ENCODE data around the gene TRIM7.

Gene TRIM7

GRCh38 chr5:181189962-181190710 lies 14.9 kb downstream of the TRIM7 start:
- Histone ChIP-seq H3K27ac (peak overlapping the region; percentile 84), H3K4me3 (ENCODE audit: low read depth in 1 of 2, low read length in 1 of 2) (peak overlapping the region; percentile 77 to 86), H3K4me1 (ENCODE audit: control insufficient read depth in 1 of 2, insufficient read depth in 1 of 2, low read depth in 1 of 2, low read length in 1 of 2) (peaks cover 39 to 47% of the 10 kb centered on the region in 2 experiments), H3K36me3 (no peaks in the 10 kb centered on the region), H3K9me3 (no peaks in the 10 kb centered on the region), H3K27me3 (peaks cover 61% of the 10 kb centered on the region)
- TF ChIP-seq, protein P1, sequence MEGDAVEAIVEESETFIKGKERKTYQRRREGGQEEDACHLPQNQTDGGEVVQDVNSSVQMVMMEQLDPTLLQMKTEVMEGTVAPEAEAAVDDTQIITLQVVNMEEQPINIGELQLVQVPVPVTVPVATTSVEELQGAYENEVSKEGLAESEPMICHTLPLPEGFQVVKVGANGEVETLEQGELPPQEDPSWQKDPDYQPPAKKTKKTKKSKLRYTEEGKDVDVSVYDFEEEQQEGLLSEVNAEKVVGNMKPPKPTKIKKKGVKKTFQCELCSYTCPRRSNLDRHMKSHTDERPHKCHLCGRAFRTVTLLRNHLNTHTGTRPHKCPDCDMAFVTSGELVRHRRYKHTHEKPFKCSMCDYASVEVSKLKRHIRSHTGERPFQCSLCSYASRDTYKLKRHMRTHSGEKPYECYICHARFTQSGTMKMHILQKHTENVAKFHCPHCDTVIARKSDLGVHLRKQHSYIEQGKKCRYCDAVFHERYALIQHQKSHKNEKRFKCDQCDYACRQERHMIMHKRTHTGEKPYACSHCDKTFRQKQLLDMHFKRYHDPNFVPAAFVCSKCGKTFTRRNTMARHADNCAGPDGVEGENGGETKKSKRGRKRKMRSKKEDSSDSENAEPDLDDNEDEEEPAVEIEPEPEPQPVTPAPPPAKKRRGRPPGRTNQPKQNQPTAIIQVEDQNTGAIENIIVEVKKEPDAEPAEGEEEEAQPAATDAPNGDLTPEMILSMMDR (IDR thresholded peaks at IDR 0.05) = no peak

GRCh38 chr5:181189363-181189961 lies 15.5 kb downstream of the TRIM7 start:
- H3K36me3 ChIP-seq = no peaks in the 10 kb centered on the region
- H3K27ac ChIP-seq = peak overlapping the region; percentile 84
- H3K4me1 ChIP-seq (ENCODE audit: control insufficient read depth in 1 of 2, insufficient read depth in 1 of 2, low read depth in 1 of 2, low read length in 1 of 2) = peaks cover 41 to 49% of the 10 kb centered on the region in 2 experiments
- TF ChIP-seq, protein P1 (IDR thresholded peaks at IDR 0.05) = no peak
- H3K9me3 ChIP-seq = no peaks in the 10 kb centered on the region
- H3K27me3 ChIP-seq = peaks cover 68% of the 10 kb centered on the region
- H3K4me3 ChIP-seq (ENCODE audit: low read depth in 1 of 2, low read length in 1 of 2) = peak overlapping the region; percentile 77 to 86

DNA sequence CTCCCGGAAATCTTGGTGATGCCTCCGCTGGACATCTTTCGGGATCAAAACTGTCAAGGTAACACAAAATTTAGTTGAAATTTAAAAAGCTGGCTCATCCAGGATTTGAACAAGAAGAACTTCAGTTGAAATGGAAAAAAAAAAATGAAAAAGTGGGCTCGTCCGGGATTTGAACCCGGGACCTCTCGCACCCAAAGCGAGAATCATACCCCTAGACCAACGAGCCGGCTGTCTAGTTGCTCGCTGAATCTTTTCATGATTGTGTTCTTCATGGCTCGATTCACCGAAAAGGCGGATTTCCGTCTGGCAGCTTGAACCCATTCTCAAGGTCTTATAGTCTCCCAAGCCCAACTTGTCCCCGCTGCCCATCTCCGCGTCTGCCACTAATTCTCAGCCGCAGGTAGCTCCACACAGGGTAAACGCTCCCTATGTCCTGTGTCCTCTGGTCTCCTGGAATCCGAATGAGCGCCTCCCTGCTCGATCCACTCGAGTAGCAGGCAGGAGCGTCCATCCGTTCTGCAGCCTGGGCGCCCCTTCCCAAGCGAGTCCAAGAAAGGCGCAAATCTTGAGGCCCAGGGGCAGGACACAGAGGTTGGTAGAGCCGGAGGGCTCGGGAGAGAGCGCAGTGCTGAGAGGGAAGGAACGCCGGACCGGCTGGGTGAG lies 16.2 kb downstream of the TRIM7 start:
- Histone ChIP-seq H3K27ac (peak overlapping the region; percentile 31), H3K4me3 (ENCODE audit: low read depth in 1 of 2, low read length in 1 of 2) (peak overlapping the region; percentile 77 to 86), H3K36me3 (no peaks in the 10 kb centered on the region), H3K9me3 (no peaks in the 10 kb centered on the region), H3K4me1 (ENCODE audit: control insufficient read depth in 1 of 2, insufficient read depth in 1 of 2, low read depth in 1 of 2, low read length in 1 of 2) (peaks cover 47 to 55% of the 10 kb centered on the region in 2 experiments), H3K27me3 (peaks cover 74% of the 10 kb centered on the region)
- TF ChIP-seq, protein P1 (IDR thresholded peaks at IDR 0.05) = no peak

GRCh38 chr5:181187500-181188213 lies 17.3 kb downstream of the TRIM7 start:
- peaks cover 83% of the 10 kb centered on the region for H3K27me3 ChIP-seq
- no peak overlapping the region for H3K27ac ChIP-seq
- TF ChIP-seq, protein P1 (IDR thresholded peaks at IDR 0.05) = no peak
- no peaks in the 10 kb centered on the region for H3K9me3 ChIP-seq
- H3K4me1 ChIP-seq (ENCODE audit: control insufficient read depth in 1 of 2, insufficient read depth in 1 of 2, low read depth in 1 of 2, low read length in 1 of 2) = peaks cover 51 to 56% of the 10 kb centered on the region in 2 experiments
- H3K36me3 ChIP-seq = no peaks in the 10 kb centered on the region
- peak overlapping the region in 1 of 2 experiments; percentile 86 for H3K4me3 ChIP-seq (ENCODE audit: low read depth in 1 of 2, low read length in 1 of 2)

GRCh38 chr5:181186986-181187499 lies 18.0 kb downstream of the TRIM7 start:
- Histone ChIP-seq H3K4me3 (ENCODE audit: low read depth in 1 of 2, low read length in 1 of 2) (no peak overlapping the region), H3K27ac (no peak overlapping the region), H3K36me3 (no peaks in the 10 kb centered on the region), H3K27me3 (peaks cover 89% of the 10 kb centered on the region), H3K4me1 (ENCODE audit: control insufficient read depth in 1 of 2, insufficient read depth in 1 of 2, low read depth in 1 of 2, low read length in 1 of 2) (peaks cover 48 to 50% of the 10 kb centered on the region in 2 experiments), H3K9me3 (no peaks in the 10 kb centered on the region)
- TF ChIP-seq, protein P1 (IDR thresholded peaks at IDR 0.05) = no peak

Measured in neutrophil (primary cell).